ENCODE results near the gene L3HYPDH.

- TF ChIP-seq CTCF (IDR thresholded peaks at IDR 0.05) (no peak), POLR2A (IDR thresholded peaks at IDR 0.05) (no peak)
Observed at GRCh38 chr14:59435987-59436386, 48.2 kb downstream of the L3HYPDH start.
